Thoracic aorta (tissue), 2 donors: ENCODE data around the gene UPF3A. TPM values are rescaled to one million over a fixed set of nuclear protein-coding genes. Genes with fewer than 3 reads are reported as not detected.

ENCODE experiments used
- ATAC-seq: fragments of 150-250 bp; one replicate; pipeline ENCODE4 v1.8.0; 2017; ENCODE audit warnings: low read depth; ENCODE audit not compliant: insufficient number of reproducible peaks, low FRiP score
- DNase-seq: peaks from one replicate; pipeline ENCODE4 v3.0.0-alpha.2; 2020; ENCODE audit warnings: low spot score
- H3K27ac ChIP-seq, 2 donors: fragments of 200-600 bp; sonication (generic); 1 replicate in 1 of 2; 2 replicates in 1 of 2; pipeline ENCODE4 v1.5.1; 2016; ENCODE audit warnings: mild to moderate bottlenecking in 2 of 2, moderate library complexity in 2 of 2
- H3K27me3 ChIP-seq: fragments of 200-600 bp; sonication (generic); replicated peaks from 2 replicates; pipeline ENCODE4 v1.6.0; 2016; ENCODE audit warnings: mild to moderate bottlenecking; ENCODE audit not compliant: insufficient read depth
- H3K36me3 ChIP-seq: fragments of 200-600 bp; sonication (generic); one replicate; pipeline ENCODE4 v1.5.1; 2016
- H3K4me1 ChIP-seq, 2 donors: fragments of 200-600 bp; sonication (generic); 1 replicate in 1 of 2; 2 replicates in 1 of 2; pipeline versions ENCODE4 v1.5.1 to v1.6.0; 2016; ENCODE audit warnings: low read depth in 2 of 2, mild to moderate bottlenecking in 1 of 2; ENCODE audit not compliant: control insufficient read depth in 1 of 2
- H3K4me3 ChIP-seq: fragments of 200-600 bp; sonication (generic); 2 replicates; pipeline ENCODE4 v1.5.1; 2016; ENCODE audit warnings: mild to moderate bottlenecking
- H3K9me3 ChIP-seq: fragments of 200-600 bp; sonication (generic); 2 replicates; pipeline ENCODE4 v1.5.1; 2016
- total RNA-seq, 2 donors: library from RNA; depleted of rRNA; stranded (reverse); fragments of >200 nt; gene quantifications; one replicate each; pipeline versions ENCODE4 v1.1.0 to v1.2.3, GENCODE V29; 2016
- TF ChIP-seq, protein P1 (sequence below): fragments of 200-600 bp; sonication (generic); IDR thresholded peaks from one replicate; pipeline ENCODE4 v1.5.1; 2019; ENCODE audit warnings: antibody characterized with exemption

UPF3A gene
- total RNA-seq, 2 donors from 2014 or later = 25.3 to 32.8 TPM

- ATAC-seq (no peak), DNase-seq (no peak)
- TF ChIP-seq, protein P1, sequence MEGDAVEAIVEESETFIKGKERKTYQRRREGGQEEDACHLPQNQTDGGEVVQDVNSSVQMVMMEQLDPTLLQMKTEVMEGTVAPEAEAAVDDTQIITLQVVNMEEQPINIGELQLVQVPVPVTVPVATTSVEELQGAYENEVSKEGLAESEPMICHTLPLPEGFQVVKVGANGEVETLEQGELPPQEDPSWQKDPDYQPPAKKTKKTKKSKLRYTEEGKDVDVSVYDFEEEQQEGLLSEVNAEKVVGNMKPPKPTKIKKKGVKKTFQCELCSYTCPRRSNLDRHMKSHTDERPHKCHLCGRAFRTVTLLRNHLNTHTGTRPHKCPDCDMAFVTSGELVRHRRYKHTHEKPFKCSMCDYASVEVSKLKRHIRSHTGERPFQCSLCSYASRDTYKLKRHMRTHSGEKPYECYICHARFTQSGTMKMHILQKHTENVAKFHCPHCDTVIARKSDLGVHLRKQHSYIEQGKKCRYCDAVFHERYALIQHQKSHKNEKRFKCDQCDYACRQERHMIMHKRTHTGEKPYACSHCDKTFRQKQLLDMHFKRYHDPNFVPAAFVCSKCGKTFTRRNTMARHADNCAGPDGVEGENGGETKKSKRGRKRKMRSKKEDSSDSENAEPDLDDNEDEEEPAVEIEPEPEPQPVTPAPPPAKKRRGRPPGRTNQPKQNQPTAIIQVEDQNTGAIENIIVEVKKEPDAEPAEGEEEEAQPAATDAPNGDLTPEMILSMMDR = no peak
- H3K36me3 ChIP-seq = peaks cover 40% of the 10 kb centered on the region
- H3K4me1 ChIP-seq = no peaks in the 10 kb centered on the region
- H3K27ac ChIP-seq = no peak overlapping the region
- H3K27me3 ChIP-seq = no peaks in the 10 kb centered on the region
- H3K9me3 ChIP-seq = no peaks in the 10 kb centered on the region
- H3K4me3 ChIP-seq = no peak overlapping the region
These were observed 15.5 kb downstream of the UPF3A start for GRCh38 chr13:114296902-114297301.

DNA sequence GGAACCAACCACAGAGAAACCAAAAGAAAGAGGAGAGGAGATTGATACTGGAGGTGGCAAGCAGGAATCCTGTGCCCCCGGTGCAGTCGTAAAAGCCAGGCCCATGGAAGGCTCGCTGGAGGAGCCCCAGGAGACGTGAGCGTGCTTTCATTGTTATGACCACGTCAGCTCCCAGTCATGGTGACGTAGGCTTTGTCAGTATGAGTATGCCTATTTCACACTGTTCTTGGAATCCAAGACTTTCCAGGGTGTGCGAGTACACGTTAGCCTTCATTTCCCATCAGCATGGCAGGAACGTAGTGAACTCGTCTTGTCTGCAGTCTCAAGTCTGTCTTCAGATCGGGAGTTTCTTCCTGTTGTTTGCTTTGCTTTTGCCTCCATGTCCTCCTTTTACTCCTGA is 17.5 kb downstream of the UPF3A start:
- H3K4me3 ChIP-seq = no peak overlapping the region
- ATAC-seq (no peak), DNase-seq (no peak)
- no peaks in the 10 kb centered on the region for H3K9me3 ChIP-seq
- no peaks in the 10 kb centered on the region for H3K4me1 ChIP-seq
- no peaks in the 10 kb centered on the region for H3K27me3 ChIP-seq
- TF ChIP-seq, protein P1 = no peak
- peaks cover 43% of the 10 kb centered on the region for H3K36me3 ChIP-seq
- no peak overlapping the region for H3K27ac ChIP-seq

- TF ChIP-seq, protein P1 = no peak
- H3K27me3 ChIP-seq = no peaks in the 10 kb centered on the region
- ATAC-seq (no peak), DNase-seq (no peak)
- H3K4me3 ChIP-seq = no peak overlapping the region
- no peak overlapping the region for H3K27ac ChIP-seq
- H3K4me1 ChIP-seq = no peaks in the 10 kb centered on the region
- H3K36me3 ChIP-seq = peaks cover 50% of the 10 kb centered on the region
- H3K9me3 ChIP-seq = no peaks in the 10 kb centered on the region
These were observed 18.4 kb downstream of the UPF3A start for GRCh38 chr13:114299604-114300305.

GRCh38 chr13:114303700-114304327 is 22.4 kb downstream of the UPF3A start:
- no peaks in the 10 kb centered on the region for H3K9me3 ChIP-seq
- H3K27ac ChIP-seq = no peak overlapping the region
- H3K4me1 ChIP-seq = no peaks in the 10 kb centered on the region
- TF ChIP-seq, protein P1 = no peak
- H3K27me3 ChIP-seq = no peaks in the 10 kb centered on the region
- no peak overlapping the region for H3K4me3 ChIP-seq
- ATAC-seq = no peak
- H3K36me3 ChIP-seq = peaks cover 48% of the 10 kb centered on the region
- no peak for DNase-seq

GRCh38 chr13:114304346-114305034 is 23.1 kb downstream of the UPF3A start:
- DNase-seq (no peak), ATAC-seq (no peak)
- Histone ChIP-seq H3K9me3 (no peaks in the 10 kb centered on the region), H3K36me3 (peaks cover 41% of the 10 kb centered on the region), H3K27ac (no peak overlapping the region), H3K4me3 (no peak overlapping the region), H3K4me1 (no peaks in the 10 kb centered on the region), H3K27me3 (no peaks in the 10 kb centered on the region)
- TF ChIP-seq, protein P1 = no peak
